ENCODE measurements around the gene CDKN2C.
"Not testable (repeated sequence)": the region's sequence is repeated elsewhere in the genome, so short reads cannot be mapped to it uniquely, and the experiment has no call there.

The CDKN2C gene

DNA sequence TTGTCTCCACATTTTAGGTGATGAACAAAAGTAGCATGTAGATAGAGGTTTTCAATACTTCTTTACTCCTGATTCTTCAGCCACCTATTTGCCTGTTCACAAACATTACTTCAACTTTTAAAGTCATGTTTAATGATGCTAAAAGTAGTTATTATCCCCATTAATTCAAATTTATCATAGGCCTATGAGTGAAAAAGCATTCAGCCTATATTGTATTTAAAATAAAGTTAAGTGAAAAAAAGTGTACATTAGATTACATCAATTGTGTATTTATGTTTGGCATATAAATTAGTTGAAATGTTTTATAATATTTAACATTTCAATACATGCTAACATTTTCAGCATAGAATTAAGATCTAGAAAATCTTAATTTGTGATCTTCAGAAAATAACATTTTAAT, 10.5 kb downstream of the CDKN2C start:
- DNase-seq (ENCODE audit: low read depth), result no peak

DNA sequence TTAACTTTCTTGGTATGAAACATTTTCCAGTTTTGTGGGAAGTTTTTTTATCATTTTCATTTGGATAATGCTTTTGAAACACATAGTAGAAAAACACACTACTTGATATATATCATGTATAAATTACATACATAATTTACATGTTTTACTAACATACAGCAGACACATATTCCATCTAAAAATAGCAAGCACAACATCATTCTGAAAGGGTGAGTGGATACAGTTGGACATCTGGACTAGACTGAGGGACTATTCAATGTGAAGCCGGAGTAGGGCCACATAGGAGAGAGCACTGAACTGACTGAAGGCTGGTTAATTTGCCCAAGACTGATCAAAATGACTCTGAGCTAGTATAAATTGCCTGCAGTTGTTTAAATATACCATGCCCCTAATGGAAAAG, 11.7 kb downstream of the CDKN2C start:
- DNase-seq (ENCODE audit: low read depth), result no peak

DNA sequence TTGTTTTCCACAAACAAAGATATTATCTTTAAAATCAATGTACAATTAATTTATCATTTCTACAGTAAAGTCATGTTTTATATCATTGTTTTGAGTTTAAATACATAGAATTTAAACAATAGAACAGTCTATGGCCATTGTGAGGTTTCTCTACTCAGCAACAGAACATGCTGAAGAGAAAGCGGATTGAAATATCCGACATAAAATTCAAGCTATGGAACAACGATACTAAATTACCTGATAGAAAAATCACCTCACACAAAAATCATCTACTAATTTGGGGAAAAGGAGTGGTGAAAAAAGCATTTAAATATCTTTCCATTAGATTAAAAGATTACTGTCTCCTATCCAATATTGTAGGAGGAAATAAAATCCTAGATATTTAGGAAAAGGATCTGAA, 12.6 kb downstream of the CDKN2C start:
- DNase-seq (ENCODE audit: low read depth), result no peak

DNA sequence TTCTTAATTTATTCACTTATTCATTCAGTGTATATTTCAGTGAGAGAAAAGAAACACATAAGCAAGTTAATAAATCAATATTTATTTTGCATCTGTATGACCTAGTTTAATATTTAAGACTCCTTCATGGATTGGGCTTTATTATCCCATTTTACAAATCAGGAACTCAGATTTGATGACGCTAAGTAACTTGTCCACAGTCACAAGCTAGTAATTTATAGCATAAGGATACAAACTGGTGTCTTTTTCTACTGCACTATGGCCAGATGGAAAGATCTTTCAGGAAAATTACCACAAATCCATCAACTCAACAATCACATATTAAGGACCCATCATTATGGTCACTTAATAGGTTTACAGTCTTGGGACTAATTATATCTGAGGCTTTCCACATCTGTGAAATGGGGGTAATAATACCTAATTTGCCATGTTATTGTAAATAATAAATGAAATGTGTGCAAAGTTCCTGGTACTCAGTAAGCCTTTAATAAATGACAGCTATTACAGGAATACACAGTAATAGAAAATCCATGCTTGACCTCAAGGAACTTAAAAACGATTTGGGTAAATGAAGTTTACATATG, 13.3 kb downstream of the CDKN2C start:
- DNase-seq (ENCODE audit: low read depth), result no peak

DNA sequence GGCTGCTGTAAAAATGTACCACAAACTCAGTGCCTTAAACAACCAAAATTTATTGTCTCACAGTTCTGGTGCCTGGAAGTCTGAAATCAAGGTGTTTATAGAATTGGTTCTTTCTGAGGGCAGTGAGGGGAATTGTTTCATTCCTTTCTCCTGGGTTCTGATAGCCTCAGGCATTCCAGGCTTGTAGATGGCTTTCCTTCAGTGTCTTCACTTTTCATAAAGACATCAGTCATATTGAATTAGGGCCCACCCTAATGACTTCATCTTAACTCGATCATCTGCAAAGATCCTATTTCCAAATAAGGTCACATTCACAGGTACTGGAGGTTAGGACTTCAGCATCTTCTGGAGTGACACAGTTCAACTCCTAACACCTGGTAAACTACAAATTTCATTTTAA, 15.0 kb downstream of the CDKN2C start:
- no peak for DNase-seq (ENCODE audit: low read depth)

DNA sequence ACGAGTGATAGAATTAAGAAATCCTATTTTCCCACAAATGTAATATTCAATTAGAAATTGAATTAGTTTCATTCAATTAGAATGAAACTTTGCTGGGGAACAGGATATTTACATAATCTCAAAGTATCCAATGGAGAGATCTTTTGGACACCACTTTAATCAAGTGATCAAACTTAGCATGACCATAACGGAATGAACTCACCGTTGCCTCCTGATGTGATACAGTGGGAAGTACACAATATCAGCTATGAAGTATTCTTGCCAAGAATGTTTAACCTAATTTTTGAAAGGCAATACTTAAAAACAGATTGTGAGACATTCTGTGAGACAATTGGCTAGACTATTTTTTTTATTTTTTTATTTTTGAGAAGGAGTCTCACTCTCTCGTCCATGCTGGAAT, 16.6 kb downstream of the CDKN2C start:
- no peak for DNase-seq (ENCODE audit: low read depth)

DNA sequence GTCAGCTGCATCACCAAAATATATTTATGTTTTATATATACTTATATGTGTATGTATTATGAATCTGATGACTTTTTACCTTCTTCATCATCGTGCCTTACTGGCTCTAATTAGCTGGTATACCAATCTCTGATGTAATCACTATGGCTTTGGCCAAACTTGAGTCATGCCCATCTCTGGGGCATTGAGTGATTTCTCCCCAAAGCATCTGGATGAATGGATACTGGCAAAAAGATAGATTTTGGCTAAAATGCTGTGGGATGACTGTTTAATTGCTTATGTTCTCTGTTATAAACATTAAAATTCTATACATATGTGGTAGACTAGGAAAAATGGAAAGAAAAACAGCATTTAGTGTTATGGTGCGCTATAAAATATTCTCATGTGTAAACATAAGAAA, 19.6 kb downstream of the CDKN2C start:
- DNase-seq (ENCODE audit: low read depth), result no peak

DNA sequence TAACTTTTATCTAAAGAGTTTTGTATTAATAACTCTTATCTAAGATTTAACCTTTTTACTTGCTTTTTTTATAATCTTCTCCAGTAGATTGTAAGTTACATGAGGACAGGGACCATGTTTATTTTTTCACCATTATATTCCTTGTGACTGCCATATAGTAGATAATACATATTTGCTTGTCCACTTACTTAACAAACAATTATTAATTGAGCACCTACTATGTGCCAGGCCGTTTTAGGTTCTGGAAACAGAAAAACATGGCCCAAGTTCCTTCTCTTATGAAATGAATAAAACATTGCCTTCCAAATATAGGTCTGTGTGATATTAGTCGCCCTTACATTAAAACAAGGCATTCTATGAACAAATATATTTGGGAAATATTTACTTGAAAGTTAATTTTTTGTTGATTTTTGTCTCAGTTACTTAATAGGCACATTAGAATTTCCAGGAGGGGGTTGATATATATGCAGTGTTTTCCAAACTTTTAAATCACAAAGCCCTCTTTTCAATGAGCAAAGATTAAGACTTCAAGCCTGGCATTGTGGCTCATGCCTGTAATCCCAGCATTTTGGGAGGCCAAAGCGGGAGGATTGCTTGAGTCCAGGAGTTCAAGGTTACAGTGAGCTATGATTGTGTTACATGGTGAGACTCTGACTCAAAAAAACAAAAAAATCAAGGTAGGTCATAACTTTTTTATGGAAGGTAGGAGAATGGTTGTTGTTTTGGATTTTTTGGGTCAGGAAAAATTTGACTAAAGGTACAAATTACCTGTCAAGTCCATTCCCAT, 22.7 kb downstream of the CDKN2C start:
- DNase-seq (ENCODE audit: low read depth), result no peak

DNA sequence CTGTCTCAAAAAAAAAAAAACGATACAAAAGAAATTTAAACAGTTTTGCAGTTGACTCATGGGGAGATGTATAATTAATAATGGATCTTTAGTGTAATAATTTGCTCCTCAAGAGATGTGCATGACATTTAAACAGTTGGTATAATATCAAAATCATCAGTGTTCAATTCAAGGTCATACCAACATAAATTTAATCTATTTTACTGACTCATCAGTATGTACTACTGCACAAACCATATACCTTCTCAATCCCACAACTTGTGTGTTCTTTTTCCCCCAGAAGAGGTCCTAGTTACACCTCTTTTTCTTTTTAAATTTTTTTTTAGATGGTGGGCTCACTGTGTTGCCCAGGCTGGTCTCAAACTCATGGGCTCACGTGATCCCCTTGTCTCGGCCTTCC, 23.6 kb downstream of the CDKN2C start:
- no peak for DNase-seq (ENCODE audit: low read depth)

DNA sequence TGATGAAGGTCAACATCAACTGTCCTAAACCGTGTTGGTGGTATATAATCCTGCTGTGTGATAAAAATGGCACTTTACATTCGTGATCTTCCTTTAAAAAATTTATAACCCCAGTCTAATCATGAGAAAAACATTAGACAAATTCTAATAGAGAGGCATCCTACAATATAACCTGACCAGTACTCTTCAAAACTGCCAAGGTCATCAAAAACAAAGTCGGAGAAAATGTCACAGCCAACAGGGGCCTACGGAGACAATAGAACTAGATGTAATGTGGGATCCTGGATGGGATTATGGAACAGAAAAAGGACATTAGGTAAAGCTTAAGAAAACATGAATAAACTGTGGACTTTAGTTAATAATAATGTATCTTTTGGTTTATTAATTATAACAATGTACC, 25.0 kb downstream of the CDKN2C start:
- DNase-seq (ENCODE audit: low read depth), result no peak

DNA sequence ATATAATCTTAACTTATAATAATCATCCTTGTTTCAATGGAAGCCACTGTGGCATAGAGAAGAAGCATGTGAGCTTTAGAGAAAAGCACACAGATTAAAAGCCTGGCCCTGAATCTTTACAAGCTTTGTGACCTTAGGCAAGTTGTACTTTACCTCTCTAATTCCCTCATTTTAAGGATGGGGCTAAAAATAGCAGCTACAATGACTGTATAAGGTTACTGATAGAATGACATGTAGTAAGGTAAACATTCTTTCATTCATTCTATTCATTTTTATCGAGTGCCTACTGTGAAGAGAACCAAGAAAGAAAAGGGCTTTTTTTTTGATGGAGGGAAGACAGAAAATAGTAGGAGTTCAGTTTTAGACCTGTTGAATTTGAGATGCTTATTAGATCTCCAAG, 25.6 kb downstream of the CDKN2C start:
- DNase-seq (ENCODE audit: low read depth), result no peak

DNA sequence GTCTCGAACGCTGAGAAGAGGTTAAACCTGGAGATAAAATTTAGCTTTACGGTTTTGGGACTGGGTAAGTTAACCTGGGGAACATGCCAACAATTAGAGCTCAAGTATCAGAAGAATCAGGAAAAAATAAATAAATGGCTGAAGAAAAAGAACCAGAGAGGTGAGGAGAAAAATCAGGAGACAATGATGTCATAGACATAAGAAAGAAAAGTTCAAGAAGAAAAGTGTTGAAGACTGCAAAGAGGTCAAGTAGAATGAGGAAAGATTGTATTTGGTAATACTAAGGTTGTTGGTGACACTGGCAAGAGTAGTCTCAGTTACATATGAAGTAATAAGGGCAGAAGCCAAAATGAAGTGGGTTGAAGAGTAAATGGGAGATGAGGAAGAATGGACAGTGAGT, 26.0 kb downstream of the CDKN2C start:
- DNase-seq (ENCODE audit: low read depth), result no peak

DNA sequence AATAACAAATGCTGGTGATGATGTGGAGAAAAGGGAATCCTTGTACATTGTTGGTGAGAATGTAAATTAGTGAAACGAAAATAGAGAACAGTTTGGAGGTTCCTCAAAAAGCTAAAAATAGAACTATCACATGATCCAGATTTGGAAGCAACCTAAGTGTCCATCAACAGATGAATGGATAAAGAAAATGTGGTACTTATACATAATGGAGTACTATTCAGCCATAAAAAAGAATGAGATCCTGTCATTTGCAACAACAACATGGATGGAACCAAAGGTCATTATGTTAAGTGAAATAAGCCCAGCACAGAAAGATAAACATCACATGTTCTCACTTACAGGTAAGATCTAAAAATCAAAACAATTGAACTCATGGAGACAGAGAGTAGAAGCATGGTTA, 29.3 kb downstream of the CDKN2C start:
- DNase-seq (ENCODE audit: low read depth), result not testable (repeated sequence)

DNA sequence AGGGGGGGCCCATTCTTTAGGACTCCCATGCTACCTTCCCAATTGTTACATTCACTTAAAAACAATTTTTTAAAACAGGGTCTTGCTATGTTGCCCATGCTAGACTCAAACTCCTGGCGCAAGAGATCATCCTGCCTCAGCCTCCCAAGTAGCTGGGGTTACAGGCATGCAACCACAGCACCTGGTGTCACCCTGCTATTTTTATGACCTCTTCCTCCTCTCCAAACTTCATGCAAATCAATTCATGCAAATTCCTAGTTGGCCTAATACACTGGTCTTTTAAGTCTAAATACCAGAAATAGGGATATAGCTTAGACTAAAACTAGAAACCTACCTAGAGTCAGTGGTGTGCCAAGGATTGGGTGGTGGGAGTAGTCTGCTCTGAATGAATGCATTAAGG, 30.1 kb downstream of the CDKN2C start:
- no peak for DNase-seq (ENCODE audit: low read depth)

DNA sequence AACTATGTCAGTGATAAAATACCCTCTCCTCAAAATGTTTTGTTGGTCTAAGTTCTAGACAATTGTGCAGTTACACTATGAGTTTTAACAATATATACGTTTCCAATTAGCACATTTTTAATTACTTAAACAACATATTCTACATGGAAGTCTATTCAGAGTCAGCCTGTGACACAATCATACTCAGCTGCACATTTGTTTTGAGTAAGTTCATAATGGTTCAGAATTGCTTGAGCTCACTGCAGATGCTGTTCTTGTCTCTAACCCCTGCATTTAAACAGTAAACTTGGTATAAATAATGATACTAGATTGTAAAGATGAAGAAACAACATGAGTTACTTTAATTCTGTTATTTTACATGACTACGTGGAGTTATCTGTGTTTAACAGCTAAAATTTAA, 30.6 kb downstream of the CDKN2C start:
- DNase-seq (ENCODE audit: low read depth), result no peak

DNA sequence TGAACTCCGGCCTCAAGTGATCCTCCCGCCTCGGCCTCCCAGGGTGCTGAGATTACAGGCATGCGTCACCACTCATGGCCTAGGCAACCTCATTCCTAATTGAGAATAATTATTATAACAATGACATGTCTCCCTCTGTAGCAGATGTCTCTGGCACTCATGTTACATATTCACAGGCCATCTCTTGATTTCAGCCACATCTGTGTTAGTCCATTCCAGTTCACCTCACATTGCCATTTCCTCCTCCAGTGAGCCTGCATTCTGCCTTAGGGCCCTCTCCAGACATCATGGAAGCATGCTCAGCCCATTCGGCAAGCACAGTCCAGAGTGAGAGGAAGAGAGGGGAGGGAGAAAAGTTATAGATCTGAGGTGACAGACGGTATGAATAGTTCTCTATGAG, 32.5 kb downstream of the CDKN2C start:
- DNase-seq (ENCODE audit: low read depth), result no peak

DNA sequence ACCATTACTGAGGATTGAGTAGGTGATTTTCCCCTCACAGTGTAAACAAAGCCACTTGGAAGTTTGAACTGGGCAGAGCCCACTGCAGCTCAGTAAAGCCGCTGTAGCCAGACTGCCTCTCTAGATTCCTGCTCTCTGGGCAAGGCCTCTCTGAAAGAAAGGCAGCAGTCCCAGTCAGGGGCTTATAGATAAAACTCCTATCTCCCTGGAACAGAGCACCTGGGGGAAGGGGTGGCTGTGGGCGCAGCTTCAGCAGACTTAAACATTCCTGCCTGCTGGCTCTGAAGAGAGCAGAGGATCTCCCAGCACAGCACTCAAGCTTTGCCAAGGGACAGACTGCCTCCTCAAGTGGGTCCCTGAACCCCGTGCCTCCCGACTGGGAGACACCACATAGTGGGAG, 35.5 kb downstream of the CDKN2C start:
- DNase-seq (ENCODE audit: low read depth), result not testable (repeated sequence)

DNA sequence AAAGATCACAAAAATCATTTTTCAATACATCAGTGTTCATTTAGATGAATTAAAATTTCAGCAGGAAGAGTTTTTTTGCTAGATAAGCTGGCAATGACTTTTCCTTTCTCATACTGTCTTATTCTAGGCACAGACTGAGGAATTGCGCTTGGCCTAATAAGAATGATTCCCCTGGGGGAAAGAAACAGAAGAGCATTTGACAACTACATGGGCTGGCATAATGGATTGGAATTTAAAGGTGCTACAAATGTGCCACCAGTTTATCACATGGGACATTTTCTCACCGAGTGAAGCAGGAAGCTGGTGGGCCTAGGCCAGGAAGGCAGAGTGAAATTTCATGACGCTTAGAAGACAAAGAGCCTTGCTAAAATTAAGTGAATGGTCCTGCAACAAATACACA, 39.3 kb downstream of the CDKN2C start:
- no peak for DNase-seq (ENCODE audit: low read depth)

DNA sequence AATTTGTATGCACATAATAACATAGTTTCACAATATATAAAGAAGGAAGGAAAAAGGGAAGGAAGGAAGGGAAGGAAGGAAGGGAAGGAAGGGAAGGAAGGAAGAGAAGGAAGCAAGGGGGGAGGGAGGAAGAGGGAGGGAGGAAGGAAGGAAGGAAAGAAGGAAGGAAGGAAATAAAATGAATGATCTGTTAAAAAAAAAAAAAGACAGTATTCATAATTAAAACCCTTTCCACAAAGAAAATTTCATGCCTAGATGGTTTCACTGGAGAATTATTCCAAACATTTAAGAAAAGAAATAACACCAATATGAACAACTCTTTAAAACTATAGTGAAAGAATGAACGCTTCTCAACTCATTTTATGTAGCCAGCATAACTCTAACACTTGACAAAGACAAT, 44.8 kb downstream of the CDKN2C start:
- DNase-seq (ENCODE audit: low read depth), result no peak

DNA sequence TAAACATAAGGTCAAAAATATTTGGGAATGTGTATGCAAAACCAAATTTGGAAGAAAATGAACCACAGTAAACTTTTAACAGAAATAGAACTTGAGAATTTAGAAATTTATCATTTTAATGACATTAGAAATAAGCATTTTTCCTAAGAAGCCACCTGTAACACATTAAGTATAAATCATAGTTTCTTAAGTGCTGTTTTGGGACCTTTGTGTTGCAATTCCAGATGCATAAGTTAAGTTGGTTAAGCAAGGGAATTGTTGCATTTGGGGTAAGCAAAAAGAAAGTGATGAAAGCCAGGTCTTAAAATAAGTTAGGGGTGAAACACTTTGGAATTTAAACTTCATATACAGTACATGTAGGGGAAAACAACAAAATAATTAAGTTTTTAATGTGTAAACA, 49.8 kb downstream of the CDKN2C start:
- DNase-seq (ENCODE audit: low read depth), result no peak

Data from stimulated activated CD4-positive, alpha-beta T cell treated with anti-CD3 and anti-CD28 coated beads, Interleukin-2, amount 100 ng/mL, for 4 hours (primary cell).